Stimulated activated naive CD8-positive, alpha-beta T cell treated with anti-CD3 and anti-CD28 coated beads, Interleukin-15, Interleukin-2, amounts not matched to agents 100 ng/mL and 50 ng/mL, for 24 hours (primary cell): ENCODE measurements around the gene MRNIP.
A peak's percentile ranks its signal among the peaks of the same experiment; 100 is the strongest.

Experiments used
- H3K27ac Mint-ChIP-seq: one replicate; pipeline ENCODE4 v1.8.0; 2021; ENCODE audit warnings: mild to moderate bottlenecking, mixed read lengths
- H3K27me3 Mint-ChIP-seq: one replicate; pipeline ENCODE4 v1.8.0; 2021; ENCODE audit warnings: mixed read lengths
- H3K36me3 Mint-ChIP-seq: one replicate; pipeline ENCODE4 v1.8.0; 2021; ENCODE audit warnings: low read depth, mixed read lengths
- H3K4me1 Mint-ChIP-seq: one replicate; pipeline ENCODE4 v1.8.0; 2021; ENCODE audit warnings: low read depth, mixed read lengths
- H3K4me3 Mint-ChIP-seq: one replicate; pipeline ENCODE4 v1.8.0; 2021; ENCODE audit warnings: mild to moderate bottlenecking, mixed read lengths
- H3K9me3 Mint-ChIP-seq: one replicate; pipeline ENCODE4 v1.8.0; 2021; ENCODE audit warnings: mixed read lengths

The MRNIP gene

DNA sequence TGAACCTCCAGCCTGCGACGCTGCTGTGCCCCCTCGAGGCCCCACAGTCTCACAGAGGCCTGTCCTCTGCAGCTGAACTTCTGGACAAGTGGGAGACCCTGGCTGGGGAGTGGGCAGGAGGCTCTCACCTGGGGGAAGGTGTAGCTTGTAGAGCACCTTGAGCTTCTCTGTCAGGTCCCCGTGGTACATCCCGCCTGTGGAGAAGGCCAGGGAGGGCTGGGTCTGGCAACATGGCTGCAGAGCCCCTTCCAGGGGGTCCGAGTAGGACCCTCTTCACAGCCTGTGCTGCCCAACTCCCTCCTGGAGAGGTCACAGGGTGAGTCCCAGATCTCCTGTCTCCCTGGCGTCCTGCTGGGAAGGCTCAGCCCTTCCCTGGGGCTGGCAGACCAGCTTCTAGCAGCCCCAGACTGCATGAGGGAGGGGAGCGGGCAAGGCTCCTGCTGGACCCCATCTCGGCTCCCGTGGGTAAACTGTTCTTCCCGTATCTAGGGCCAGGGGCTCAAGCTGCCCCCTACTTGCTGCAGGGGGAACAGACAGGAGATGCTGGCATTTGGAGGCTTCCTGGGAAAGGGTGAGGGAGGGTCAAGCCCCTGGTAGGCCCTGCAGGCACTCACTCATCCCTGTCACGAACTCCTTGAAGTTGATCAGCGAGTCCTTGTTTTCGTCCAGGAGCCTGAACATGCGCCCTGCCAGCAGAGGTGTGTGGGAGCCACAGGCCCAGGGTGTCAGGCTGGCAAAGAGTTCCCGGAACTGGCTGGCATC lies 11.2 kb upstream of the MRNIP start:
- peaks cover 26% of the 10 kb centered on the region for H3K36me3 Mint-ChIP-seq
- H3K27ac Mint-ChIP-seq, result no peak overlapping the region
- H3K27me3 Mint-ChIP-seq, result no peaks in the 10 kb centered on the region

DNA sequence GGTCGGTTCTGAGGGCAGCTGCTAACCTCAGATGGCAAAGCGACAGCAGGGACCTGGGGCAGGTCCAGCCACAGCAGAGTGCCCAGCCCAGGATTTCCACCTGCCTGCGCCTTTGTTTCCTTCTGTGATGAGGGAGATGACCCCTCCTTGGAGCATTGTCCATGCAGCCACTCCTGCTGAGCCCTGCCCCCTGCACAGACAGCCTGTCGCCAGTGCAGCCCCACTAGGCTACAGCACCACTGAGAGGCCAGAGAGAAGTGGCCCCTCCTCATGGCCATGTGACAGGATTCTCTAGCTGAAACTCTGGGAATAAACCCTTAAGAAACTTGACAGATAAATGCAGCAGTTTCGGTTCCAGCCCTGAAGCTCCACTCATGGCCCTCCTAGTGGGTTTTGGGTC lies 10.5 kb upstream of the MRNIP start:
- Mint-ChIP-seq H3K27me3 (no peaks in the 10 kb centered on the region), H3K9me3 (no peaks in the 10 kb centered on the region), H3K36me3 (peaks cover 28% of the 10 kb centered on the region), H3K4me3 (no peak overlapping the region), H3K4me1 (no peaks in the 10 kb centered on the region), H3K27ac (no peak overlapping the region)

More for the DNA sequence above, 11.2 kb upstream of the MRNIP start:
- Mint-ChIP-seq H3K4me3 (no peak overlapping the region), H3K4me1 (no peaks in the 10 kb centered on the region), H3K9me3 (no peaks in the 10 kb centered on the region)

DNA sequence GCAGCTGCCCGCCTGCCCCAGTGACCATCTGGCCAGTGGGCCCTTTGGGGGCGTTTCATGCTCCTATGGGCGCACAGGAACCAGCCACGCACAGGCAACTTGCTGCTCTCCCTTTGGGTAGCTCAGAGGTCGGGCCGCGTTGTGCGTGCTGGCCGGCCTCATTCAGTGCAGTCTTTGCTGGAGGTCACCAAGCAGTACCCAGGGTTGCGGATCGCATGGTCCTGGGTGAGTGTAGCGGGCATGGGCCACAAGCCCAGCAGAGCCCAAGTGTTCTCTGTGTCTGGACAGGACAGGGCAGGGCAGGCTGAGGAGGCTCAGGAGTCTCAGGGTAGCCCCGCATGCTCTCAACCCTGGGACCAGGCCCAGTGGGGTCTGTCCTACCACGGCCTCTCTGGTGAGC lies 9.9 kb upstream of the MRNIP start:
- H3K9me3 Mint-ChIP-seq, result no peaks in the 10 kb centered on the region
- no peaks in the 10 kb centered on the region for H3K27me3 Mint-ChIP-seq
- H3K36me3 Mint-ChIP-seq, result peaks cover 34% of the 10 kb centered on the region
- no peak overlapping the region for H3K27ac Mint-ChIP-seq
- no peaks in the 10 kb centered on the region for H3K4me1 Mint-ChIP-seq
- no peak overlapping the region for H3K4me3 Mint-ChIP-seq

DNA sequence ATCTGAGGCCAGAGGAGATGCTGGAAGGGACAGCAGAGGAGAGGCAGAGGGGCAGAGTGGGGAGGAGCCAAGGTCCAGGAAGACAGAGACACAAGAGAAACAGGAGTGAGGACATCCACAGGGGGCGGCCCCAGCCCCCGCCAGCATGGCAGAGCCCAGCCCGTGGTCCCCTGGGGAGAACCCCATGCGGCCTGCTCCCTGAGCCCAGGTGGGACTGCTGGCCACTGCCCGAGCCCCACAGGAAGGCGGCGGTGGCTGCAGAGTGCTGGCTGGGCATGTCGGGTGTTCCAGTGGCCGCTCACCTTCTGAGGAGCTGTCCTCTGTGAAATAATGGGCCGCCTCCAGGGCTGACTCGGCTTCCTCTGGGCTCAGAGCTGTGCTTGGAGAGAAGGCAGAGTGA lies 8.9 kb upstream of the MRNIP start:
- Mint-ChIP-seq H3K4me1 (no peaks in the 10 kb centered on the region), H3K4me3 (no peak overlapping the region), H3K27me3 (no peaks in the 10 kb centered on the region), H3K9me3 (no peaks in the 10 kb centered on the region), H3K36me3 (peaks cover 45% of the 10 kb centered on the region), H3K27ac (no peak overlapping the region)

DNA sequence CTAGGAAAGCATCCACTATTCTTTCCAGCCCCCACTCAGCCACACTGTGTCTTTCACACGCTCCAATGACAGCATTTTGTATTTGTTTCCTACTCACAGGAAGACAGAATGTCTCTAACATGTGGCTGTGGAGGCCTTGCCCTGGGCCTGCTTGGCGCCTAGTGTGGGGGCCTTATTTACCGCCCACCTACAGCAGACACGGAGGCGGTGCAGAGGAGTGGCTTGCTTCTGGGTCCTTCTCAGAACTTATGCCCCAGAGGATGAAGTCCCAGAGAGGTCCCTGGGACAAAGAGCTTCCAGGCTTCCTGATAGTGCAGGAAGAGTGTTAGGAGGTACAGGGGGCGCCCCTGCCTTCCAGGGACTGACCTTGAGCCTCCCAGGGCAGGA lies 8.5 kb upstream of the MRNIP start:
- Mint-ChIP-seq H3K4me1 (no peaks in the 10 kb centered on the region), H3K36me3 (peaks cover 47% of the 10 kb centered on the region), H3K27ac (no peak overlapping the region), H3K27me3 (no peaks in the 10 kb centered on the region), H3K4me3 (no peak overlapping the region), H3K9me3 (no peaks in the 10 kb centered on the region)

DNA sequence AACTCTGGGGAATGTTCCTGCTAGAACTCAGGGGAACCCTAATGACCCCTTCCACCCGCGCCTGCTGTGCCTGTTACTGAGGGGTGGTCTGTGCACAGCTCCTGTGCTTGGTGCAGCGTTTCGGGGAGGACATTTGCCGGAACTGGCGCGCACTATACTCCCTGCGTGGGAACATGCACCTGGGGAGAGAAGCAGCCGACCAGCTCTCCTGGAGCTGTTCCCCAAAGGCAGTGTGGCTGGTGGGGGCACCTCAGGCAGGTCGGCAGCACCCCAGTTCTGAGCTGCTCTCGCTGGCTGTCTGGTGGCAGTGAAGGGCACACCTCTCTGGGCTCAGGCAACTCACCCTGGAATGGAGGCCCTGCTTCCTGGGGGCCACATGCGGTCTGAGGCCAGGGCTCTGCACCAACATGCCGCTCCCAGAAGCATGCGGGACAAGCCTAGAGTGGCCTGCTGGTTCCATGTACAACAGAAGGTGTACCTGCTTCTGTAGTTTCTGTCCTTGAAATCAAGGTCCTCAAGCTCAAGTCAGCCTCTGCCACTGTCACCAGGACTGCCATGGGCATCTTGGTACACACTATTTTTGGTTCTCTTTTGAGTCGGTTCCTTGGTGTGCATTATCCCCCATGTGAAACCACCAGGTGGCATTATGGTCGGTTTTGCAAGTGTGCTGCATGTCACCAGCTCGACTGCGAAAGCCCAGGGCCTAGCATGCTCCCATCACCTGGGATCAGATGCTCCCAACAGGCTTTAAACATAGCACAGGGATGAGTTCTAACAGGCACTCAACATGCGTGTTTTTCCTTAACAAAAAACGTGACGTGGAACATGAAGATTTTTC lies 7.8 kb upstream of the MRNIP start:
- Mint-ChIP-seq H3K4me1 (no peaks in the 10 kb centered on the region), H3K27ac (no peak overlapping the region), H3K27me3 (no peaks in the 10 kb centered on the region), H3K4me3 (no peak overlapping the region), H3K9me3 (no peaks in the 10 kb centered on the region), H3K36me3 (peaks cover 47% of the 10 kb centered on the region)

DNA sequence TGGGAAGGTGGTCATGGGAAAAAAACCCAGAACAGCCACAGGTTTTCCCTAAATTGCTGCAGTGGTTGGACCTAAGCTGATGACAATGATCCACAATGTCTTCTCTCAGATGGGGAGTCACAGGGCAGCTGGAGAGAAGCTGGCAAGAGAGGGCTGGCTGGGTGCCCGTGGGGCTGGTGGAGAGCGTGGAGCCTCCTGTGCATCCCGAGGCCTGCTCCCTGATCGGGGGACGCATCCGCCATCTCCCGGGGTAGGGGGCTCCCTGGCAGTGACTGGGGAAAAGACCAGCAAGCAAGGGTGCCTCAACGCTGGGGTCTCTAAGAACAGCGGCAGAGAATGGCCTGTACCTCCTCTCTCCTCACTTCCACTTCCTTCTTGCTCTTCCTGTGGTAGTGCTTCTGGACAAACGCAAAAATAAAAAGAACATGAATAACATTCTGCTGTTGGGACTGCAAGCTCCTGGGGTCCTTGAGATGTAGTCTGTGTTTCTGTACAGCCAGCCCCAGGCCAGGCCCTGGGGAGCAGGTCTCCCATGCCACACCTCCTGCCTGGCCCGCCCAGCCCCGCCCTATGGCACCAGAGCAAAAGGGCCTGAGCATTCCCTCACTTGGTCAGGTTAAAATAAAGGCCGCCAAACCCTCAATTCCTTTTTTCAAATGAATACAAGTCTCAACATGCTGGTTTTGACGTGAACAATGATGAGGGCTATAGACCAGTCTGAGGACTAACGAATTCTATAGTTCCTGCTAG lies 7.0 kb upstream of the MRNIP start:
- Mint-ChIP-seq H3K36me3 (peaks cover 39% of the 10 kb centered on the region), H3K9me3 (no peaks in the 10 kb centered on the region), H3K27me3 (no peaks in the 10 kb centered on the region), H3K4me3 (no peak overlapping the region), H3K4me1 (no peaks in the 10 kb centered on the region), H3K27ac (no peak overlapping the region)

DNA sequence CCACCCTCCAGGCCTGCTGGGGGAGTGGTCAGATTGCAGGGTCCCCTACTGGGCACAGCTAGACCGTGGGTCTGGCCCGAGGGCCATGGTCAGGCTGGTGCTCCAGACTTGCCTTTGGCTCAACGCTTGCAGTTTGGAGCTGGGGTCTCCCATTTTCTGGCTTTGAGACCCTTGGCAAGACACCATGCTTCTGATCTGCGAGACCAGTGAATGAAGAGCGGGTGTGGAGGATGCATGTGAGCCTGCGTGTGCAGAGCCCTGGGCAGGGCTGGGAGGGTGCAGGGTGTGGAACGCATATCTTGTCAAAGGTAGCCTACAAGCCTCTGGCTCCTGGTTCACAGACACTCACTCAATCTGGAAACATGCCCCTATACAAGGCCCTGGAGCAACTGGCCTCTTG lies 6.1 kb upstream of the MRNIP start:
- peaks cover 9% of the 10 kb centered on the region for H3K4me1 Mint-ChIP-seq
- peaks cover 39% of the 10 kb centered on the region for H3K36me3 Mint-ChIP-seq
- H3K4me3 Mint-ChIP-seq, result no peak overlapping the region
- H3K27me3 Mint-ChIP-seq, result no peaks in the 10 kb centered on the region
- no peaks in the 10 kb centered on the region for H3K9me3 Mint-ChIP-seq
- H3K27ac Mint-ChIP-seq, result no peak overlapping the region

DNA sequence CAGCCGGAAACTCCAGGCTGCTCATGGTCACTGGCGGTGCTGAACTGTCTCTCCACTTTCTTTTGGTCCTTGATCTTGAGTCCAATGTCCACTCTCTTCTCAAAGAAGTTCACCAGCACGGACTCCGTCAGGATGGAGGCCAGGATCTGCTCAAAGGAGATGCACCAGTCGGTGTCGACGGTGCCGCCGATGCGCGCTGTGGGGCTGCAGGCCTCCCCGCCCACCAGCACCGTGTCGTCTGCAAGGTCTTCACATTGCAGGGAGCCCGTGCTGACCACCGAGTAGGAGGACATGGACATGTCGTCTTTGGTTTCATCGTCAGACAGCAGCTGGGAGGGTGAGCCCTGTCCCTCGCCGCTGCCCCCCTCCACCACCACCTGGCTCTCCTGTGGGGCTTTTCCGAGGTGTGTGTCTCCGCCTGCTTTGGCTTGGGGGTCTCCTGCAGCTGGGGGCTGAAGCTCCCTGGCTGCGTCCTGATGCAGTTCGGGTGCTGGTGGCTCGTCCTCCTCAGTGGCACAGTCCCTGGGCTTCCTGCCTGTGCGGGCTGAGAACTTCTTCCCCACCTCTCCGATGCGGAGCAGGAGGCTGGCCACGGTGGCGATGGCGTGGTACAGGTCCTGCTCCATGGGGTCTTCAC lies 5.0 kb upstream of the MRNIP start:
- Mint-ChIP-seq H3K27ac (no peak overlapping the region), H3K36me3 (peaks cover 39% of the 10 kb centered on the region), H3K4me3 (no peak overlapping the region), H3K9me3 (no peaks in the 10 kb centered on the region), H3K27me3 (no peaks in the 10 kb centered on the region), H3K4me1 (peaks cover 13% of the 10 kb centered on the region)

DNA sequence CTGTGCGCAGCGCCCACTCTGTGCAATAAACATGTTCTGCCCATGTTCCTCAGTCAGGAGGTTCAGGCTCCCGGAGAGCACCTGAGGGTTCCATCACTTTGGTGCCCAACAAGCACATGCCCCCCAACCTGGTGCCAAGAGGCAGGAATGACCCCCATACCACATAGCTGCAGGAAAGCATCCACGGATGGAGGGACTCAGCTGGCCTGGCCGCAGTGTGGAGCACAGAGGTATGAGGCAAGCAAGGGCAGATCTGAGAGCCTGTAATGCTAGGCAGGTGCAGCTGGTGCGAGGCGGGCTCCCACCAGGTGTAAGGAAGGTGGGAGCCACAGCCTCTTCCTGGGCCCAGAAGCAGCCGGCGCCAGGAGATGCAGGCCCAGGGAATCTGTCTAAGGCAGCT lies 4.3 kb upstream of the MRNIP start:
- H3K36me3 Mint-ChIP-seq, result peaks cover 34% of the 10 kb centered on the region
- no peaks in the 10 kb centered on the region for H3K9me3 Mint-ChIP-seq
- H3K4me3 Mint-ChIP-seq, result no peak overlapping the region
- no peak overlapping the region for H3K27ac Mint-ChIP-seq
- no peaks in the 10 kb centered on the region for H3K27me3 Mint-ChIP-seq
- H3K4me1 Mint-ChIP-seq, result peaks cover 16% of the 10 kb centered on the region

DNA sequence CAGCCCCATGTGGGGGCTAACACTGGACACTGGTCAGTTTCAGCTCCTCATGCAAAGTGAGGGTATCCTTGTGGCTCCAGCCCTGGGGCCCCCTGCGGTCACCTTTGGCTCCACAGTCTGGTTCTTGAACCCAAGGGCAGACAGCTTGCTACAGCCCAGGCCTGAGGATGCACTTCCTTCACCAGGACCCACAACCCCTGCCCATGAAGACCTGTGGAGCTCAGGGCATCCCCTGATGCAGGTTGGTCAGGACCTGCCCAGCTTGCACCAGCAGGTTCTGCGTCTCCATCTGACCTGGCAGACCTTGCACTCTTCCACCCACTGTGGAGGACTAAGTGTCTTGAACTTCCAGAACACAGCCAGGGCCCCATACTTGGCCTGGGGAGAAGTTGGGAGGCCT lies 3.7 kb upstream of the MRNIP start:
- Mint-ChIP-seq H3K4me3 (no peak overlapping the region), H3K27me3 (no peaks in the 10 kb centered on the region), H3K9me3 (no peaks in the 10 kb centered on the region), H3K36me3 (peaks cover 33% of the 10 kb centered on the region), H3K4me1 (peaks cover 22% of the 10 kb centered on the region), H3K27ac (no peak overlapping the region)

DNA sequence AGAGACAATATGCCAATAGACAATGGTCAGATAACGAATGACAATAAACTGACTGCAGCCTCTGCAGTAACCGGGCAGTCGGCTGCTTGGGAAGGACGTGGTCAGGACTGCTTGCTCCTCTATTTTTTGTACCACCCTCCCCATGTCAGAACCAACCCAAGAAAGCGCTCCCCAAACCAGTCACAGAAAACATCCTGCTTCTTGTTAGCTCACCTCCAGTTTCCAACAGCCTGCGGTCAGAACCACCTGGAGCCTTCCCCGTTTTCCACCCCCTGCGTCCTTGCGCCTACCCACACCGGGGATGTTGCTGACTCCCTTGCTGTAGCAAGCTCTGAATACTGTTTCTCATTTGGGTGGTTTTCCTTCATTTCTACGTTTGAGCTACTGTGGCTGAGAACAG lies 1.7 kb upstream of the MRNIP start:
- H3K27me3 Mint-ChIP-seq, result no peaks in the 10 kb centered on the region
- H3K27ac Mint-ChIP-seq, result no peak overlapping the region
- H3K36me3 Mint-ChIP-seq, result peaks cover 26% of the 10 kb centered on the region
- no peaks in the 10 kb centered on the region for H3K9me3 Mint-ChIP-seq
- peak overlapping the region; percentile 31 for H3K4me3 Mint-ChIP-seq
- H3K4me1 Mint-ChIP-seq, result peaks cover 23% of the 10 kb centered on the region

DNA sequence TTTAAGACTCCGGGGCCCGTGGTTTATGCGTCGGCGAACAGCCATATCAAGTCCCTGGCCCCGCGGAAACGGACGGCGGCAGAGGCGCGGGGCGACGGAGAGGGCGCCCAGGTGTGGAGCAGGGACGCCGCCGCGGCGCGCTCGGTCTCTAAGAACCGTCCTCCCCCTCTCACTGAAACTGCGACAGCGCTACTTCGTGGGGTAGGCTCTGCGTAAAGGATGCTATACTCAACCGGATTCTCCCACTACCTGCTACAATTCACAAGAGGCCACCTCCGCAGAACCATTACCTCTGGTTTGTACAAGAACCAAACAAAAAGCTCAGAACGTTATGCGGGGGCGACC lies 404 bp downstream of the MRNIP start:
- Mint-ChIP-seq H3K9me3 (no peaks in the 10 kb centered on the region), H3K27ac (peak overlapping the region; percentile 85), H3K27me3 (no peaks in the 10 kb centered on the region)

DNA sequence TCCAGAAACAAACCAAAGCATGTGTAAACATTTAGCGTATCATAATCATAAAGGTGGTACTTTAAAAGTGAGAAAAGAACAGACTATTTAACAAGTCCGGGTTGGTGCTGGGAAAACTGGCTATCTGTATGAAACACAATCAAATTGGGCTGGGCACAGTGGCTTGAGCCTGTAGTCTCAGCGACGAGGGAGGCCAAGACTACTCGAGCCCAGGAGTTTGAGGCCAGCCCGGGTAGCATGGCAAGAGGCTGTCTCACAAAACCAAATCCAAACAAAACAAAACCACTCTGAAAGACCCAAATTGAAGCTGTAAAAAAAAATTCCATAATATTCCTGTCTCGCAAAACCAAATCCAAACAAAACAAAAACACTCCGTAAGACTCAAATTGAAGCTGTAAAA lies 4.3 kb downstream of the MRNIP start:
- Mint-ChIP-seq H3K36me3 (peaks cover 16% of the 10 kb centered on the region), H3K27ac (no peak overlapping the region), H3K4me3 (no peak overlapping the region), H3K27me3 (no peaks in the 10 kb centered on the region), H3K9me3 (no peaks in the 10 kb centered on the region), H3K4me1 (peaks cover 28% of the 10 kb centered on the region)

More for the DNA sequence above, 404 bp downstream of the MRNIP start:
- Mint-ChIP-seq H3K4me1 (peaks cover 29% of the 10 kb centered on the region), H3K4me3 (peak overlapping the region; percentile 94), H3K36me3 (peaks cover 9% of the 10 kb centered on the region)
